ENCODE data around the gene TWIST1. TPM values are rescaled to one million over a fixed set of nuclear protein-coding genes. Genes with fewer than 3 reads are reported as not detected.
A peak's percentile ranks its signal among the peaks of the same experiment; 100 is the strongest.

The TWIST1 gene
- 10 to 100 TPM in 2 of 12 donors, 1 to 10 TPM in 9, not detected in 1; 4.0 to 70.4 (median 8.8) TPM for polyA plus RNA-seq (ENCODE audit: insufficient read length in 12 of 12)
- long read RNA-seq, donor 1, transcript TWIST1-201 (2 exons, 1,666 nt) = major isoform, 5 of 5 reads
- long read RNA-seq, donor 1, partial matches to known transcripts = 0 of 5 reads
- long read RNA-seq, donor 1, other reads (novel, unspliced or antisense) = 0 of 5 reads
- long read RNA-seq, donor 2, partial matches to known transcripts = 18 of 18 reads
- long read RNA-seq, donor 2, other reads (novel, unspliced or antisense) = 0 of 18 reads
- long read RNA-seq, donor 3, transcript TWIST1-201 (2 exons, 1,666 nt) = major isoform, 5 of 5 reads
- long read RNA-seq, donor 3, partial matches to known transcripts = 0 of 5 reads
- long read RNA-seq, donor 3, other reads (novel, unspliced or antisense) = 0 of 5 reads
- long read RNA-seq, donor 4, partial matches to known transcripts = 0 of 2 reads
- long read RNA-seq, donor 4, other reads (novel, unspliced or antisense) = 0 of 2 reads
- long read RNA-seq, donor 5, transcript TWIST1-201 (2 exons, 1,666 nt) = major isoform, 8 of 34 reads
- long read RNA-seq, donor 5, partial matches to known transcripts = 25 of 34 reads
- long read RNA-seq, donor 5, other reads (novel, unspliced or antisense) = 0 of 34 reads
- long read RNA-seq, donor 6, transcript TWIST1-201 (2 exons, 1,666 nt) = major isoform, 6 of 12 reads
- long read RNA-seq, donor 6, partial matches to known transcripts = 6 of 12 reads
- long read RNA-seq, donor 6, other reads (novel, unspliced or antisense) = 0 of 12 reads
- long read RNA-seq, donor 7, partial matches to known transcripts = 8 of 11 reads
- long read RNA-seq, donor 7, other reads (novel, unspliced or antisense) = 0 of 11 reads
- long read RNA-seq, donor 8, partial matches to known transcripts = 8 of 11 reads
- long read RNA-seq, donor 8, other reads (novel, unspliced or antisense) = 0 of 11 reads
- long read RNA-seq, donor 9, transcript TWIST1-201 (2 exons, 1,666 nt) = major isoform, 15 of 15 reads
- long read RNA-seq, donor 9, partial matches to known transcripts = 0 of 15 reads
- long read RNA-seq, donor 9, other reads (novel, unspliced or antisense) = 0 of 15 reads
- long read RNA-seq, donor 10, partial matches to known transcripts = 7 of 11 reads
- long read RNA-seq, donor 10, other reads (novel, unspliced or antisense) = 0 of 11 reads
- long read RNA-seq, donor 11, partial matches to known transcripts = 15 of 16 reads
- long read RNA-seq, donor 11, other reads (novel, unspliced or antisense) = 0 of 16 reads

DNA sequence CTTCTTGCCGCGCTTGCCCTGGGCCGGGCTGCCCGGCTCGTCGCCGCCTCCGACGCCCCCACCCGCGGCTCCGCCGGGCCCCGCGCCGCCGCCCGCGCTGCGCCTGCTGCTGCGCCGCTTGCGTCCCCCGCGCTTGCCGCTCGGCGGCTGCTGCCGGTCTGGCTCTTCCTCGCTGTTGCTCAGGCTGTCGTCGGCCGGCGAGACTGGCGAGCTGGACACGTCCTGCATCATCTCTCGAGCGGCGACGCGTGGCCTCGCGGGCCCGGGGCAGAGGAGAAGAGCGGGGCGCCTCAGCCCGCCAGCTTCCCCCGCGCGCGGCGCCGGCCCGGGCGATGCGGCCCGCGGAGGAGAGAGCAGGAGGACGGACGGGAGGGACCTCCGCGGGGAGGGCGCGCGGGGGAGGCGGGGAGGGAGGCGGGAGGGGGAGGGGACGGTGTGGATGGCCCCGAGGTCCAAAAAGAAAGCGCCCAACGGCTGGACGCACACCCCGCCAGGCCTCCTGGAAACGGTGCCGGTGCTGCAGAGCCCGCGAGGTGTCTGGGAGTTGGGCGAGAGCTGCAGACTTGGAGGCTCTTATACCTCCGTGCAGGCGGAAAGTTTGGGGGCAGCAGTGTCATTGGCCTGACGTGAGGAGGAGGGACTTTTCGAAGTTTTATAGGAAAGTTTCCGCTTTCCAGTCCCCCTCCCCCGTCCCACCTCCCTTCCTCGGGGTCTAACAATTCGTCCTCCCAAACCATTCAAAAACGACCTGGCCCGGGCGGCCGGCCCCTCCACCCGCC, at the start of gene TWIST1:
TWIST1 (minus strand) TSS at position 546 of the 779 bp plus-strand sequence; CDS start at position 231, 315 bp downstream.
- peak; percentile 94 for DNase-seq

- DNase-seq = no peak
Measured at GRCh38 chr7:19161671-19162070, 44.2 kb upstream of the TWIST1 start.

DNA sequence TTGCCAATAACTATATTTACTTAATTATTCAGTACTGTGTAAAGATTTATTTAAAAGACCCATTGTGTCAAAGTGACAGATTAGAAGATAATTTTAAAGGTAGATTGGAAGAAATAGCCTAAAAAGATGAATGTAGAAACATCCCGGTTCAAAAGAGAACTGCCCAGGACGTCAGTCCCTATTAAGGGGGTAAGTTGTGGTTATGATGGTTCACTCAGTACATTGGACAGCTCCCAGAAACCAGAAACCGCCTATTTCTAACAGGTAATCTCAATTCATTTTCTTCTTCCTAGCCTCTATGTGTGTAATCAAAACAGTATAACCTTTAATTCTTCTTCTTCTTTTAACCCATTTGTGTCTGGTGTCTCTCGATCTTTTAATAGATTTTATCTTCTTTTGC, 29.3 kb upstream of the TWIST1 start:
- DNase-seq = no peak

GRCh38 chr7:19145434-19146115, 28.1 kb upstream of the TWIST1 start:
- no peak for DNase-seq

DNA sequence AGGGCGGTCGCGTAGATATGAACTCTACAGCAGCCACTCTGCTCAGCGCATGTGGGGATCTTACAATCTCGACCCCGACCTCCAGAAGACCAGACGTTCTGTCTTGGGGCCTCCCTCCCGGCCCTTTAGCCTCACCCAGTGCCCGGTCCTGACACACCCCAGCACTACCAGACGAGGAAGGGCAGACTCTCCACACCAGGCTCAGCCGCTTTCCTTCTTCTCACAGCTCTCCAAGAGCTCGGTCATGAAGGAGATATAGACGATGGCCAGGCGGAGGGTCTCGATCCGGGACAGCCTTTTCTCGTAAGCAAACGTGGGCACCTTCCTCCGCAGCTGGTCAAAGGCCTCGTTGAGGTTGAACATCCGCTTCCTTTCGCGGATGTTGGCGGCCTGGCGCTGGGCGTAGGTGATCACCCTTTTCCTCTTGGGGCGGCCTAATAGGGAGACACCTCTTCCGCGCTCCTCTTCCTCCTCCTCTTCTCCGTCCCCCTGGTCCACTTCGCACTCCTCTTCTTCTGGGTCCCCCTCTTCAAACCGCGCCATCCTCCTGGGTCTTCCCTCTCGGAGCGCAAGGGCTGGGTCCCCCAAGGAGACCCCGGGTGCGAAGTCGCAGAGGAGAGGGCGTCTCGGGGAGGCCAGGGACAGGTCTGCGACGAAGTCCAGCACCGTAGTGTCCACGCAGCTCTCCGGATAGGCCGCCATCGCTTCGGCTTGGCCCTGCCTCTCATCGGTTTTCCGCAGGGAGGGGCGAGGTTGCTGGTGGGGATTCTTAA, 27.4 kb upstream of the TWIST1 start, which contains the start of gene FERD3L:
FERD3L (minus strand) TSS at position 761 of the 773 bp plus-strand sequence; CDS start at position 702, 59 bp downstream.
- no peak for DNase-seq

GRCh38 chr7:19143881-19144574, 26.6 kb upstream of the TWIST1 start:
- DNase-seq = no peak

- no peak for DNase-seq
Measured at GRCh38 chr7:19139706-19140327, 22.4 kb upstream of the TWIST1 start.

DNA sequence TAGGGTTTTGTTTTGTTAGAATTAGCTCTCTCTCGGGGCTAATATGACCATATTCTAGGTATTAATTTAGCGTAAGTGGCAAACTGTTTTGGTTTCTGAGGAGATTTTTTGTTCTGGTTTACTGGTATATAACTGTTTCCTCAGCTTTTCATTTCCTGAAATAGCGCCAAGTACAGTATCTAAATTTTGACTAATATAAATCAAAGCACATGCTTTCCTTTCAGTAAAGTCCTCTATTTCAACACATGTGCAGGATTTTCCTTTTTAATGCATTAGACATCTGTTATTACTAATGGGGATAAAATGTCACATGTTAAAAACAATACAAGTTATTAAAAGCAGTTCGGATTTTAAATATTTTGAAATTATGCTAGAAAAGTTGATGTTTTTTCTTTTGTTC, 16.4 kb upstream of the TWIST1 start:
- no peak for DNase-seq

DNA sequence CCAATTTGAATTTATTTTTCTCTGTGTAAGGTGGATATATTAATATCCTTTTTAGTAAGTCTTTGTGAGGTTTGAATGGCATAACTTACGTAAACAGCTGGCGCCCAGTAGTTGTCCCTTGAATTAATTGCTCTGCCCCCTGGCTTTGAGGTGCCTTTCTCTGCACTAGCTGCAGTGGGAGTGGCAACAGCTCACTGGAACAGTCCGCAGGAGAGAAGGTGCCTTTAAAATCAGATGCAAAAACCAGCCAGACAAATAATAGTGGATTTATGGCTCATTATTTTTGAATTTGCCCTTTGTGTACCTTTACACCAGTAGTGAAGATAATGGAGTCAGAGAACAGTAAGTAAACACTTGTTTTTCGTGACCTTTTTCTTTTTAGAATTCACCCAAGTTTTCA, 16.0 kb upstream of the TWIST1 start:
- no peak for DNase-seq

DNA sequence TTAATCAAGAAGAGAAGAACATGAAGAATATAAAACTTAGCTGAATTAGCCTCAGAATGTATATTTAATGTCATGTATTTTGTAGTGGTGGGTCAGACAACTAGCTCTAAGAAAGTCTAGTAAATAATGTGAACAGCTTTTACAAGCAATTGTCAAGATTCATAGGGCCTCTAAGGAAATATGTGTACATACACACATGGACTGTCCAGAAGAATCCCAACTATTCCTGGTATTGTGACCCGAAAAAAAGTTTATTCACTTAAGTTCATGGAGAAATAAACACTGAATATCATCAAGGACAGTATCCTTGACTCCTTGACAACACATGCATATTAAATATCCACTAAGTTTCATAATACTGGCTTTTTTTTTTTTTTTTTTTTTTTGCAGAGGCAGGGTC, 11.4 kb upstream of the TWIST1 start:
- DNase-seq = no peak

DNA sequence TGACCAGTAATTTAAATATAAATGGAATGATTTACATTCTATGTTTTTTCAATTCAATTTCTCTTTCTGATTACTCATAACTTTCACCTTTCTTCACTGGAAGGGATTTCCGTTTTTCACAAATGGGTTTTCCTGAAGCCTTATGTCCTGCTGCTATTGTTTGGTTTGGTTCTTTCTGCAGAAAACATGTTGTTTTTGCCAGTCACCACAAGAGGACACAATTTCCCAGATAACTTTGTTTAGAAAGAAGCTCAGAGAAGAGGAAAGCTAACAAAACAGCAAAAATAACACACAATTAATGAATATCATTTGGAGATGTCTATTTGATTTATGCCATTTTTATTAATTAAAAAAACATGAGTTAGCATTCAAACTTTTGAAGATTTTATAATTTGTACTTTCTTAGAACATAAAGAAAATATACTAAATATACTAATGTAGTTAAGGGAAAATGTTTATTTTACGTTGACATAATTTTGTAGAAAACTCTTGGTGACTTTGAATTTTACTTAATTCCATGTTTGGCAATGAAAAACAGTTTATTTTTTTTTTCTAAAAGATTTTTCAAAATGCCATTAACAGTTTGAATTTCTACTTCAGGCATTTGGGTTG, 4.6 kb upstream of the TWIST1 start:
- DNase-seq = no peak

DNA sequence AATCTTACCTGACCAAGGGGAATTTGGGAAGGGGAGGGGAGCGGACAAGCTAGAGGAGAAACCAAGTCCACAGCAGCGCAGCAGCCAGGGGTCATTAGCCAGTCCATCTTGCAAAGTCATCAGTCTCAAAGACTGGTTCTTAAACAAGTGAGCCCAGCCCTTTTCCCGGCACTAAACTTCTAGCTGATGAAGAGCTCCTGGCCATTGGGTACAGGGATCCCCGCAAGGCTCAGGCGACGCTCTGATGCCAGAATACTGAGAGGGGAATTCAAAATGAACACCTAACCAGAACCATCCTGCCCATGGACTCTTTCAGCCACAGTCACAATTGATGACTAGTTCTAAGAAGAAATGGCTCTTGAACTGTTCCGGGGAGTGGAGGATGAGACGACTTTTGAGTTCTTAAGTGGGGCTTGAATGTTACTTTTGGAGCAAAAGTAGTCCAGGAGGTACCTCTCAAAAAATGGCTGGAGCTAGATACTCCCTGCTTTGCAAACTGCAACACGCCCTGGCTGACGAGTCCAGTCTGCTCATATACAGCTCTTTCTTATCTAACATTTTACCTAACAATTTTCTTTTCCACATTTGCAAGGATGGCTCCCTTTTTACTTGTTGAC, 2.5 kb upstream of the TWIST1 start:
- DNase-seq = no peak

- DNase-seq = no peak
Measured at GRCh38 chr7:19119372-19119771, 1.9 kb upstream of the TWIST1 start.

- no peak for DNase-seq
Measured at GRCh38 chr7:19118636-19119371, 1.4 kb upstream of the TWIST1 start.

DNA sequence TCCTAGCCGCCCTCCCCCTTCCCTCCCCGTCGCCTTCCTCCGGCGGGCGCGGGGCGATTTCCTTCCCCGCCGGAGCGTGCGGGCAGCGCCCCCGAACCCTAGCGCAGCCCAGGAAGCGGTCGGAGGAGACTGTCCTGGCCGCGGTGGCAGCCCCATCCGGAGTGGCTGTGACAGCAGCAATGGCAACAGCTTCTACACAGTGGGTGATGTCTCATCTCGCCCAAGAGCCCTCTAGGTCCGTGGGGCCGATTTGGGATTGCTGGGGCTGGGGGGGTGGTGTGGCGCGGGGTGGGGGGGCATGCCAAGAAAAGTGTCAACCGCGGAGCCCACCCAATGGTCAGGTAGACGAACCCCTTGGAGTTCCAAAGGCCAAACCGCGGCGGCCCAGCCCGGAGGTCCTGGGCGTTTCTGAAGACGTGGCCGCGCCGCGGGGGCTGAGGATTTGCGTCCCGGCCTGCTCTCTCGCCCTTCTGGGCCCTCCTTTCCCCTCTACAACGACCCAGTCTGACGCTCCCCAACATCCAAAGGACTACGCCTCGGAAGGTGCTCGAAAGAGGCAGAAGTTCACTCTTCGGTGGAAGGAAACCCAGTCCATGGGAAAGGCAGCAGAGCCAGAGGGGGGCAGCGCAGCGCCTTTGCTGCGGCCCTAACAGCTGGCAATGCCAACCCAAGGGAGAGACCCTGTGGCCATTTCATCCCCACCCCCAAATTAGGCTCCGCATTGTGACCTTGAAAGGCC, 603 bp upstream of the TWIST1 start:
- no peak for DNase-seq

Measured in muscle of arm (tissue), 14 donors.